Mesendoderm (in vitro differentiated cells): ENCODE measurements around the gene ZBTB42.

Source experiments
- DNase-seq: peaks from one replicate; pipeline ENCODE4 v3.0.0; 2013
- H2AK5ac ChIP-seq: 2 replicates; pipeline ENCODE4 v1.6.1; 2013; ENCODE audit warnings: low read length, inconsistent platforms
- H2BK120ac ChIP-seq: 2 replicates; pipeline ENCODE4 v1.6.1; 2013; ENCODE audit warnings: low read depth, mild to moderate bottlenecking, low read length, moderate library complexity, mixed read lengths
- H2BK15ac ChIP-seq: replicated peaks from 2 replicates; pipeline ENCODE4 v1.6.1; 2013; ENCODE audit warnings: low read depth, mild to moderate bottlenecking, moderate library complexity
- H2BK5ac ChIP-seq: 2 replicates; pipeline ENCODE4 v1.6.1; 2013; ENCODE audit warnings: low read length, inconsistent platforms
- H3K18ac ChIP-seq: 2 replicates; pipeline ENCODE4 v1.6.1; 2013; ENCODE audit warnings: mild to moderate bottlenecking, low read length, mixed read lengths
- H3K23ac ChIP-seq: one replicate; pipeline ENCODE4 v1.6.1; 2013; ENCODE audit warnings: low read length
- H3K27ac ChIP-seq: 2 replicates; pipeline ENCODE4 v1.5.1; 2013; ENCODE audit warnings: low read depth, mild to moderate bottlenecking, inconsistent platforms, low read length, moderate library complexity
- H3K27me3 ChIP-seq: 2 replicates; pipeline ENCODE4 v1.6.1; 2013; ENCODE audit warnings: low read length, control low read depth, mild to moderate bottlenecking, inconsistent platforms; ENCODE audit not compliant: insufficient read depth, poor library complexity
- H3K36me3 ChIP-seq: 2 replicates; pipeline ENCODE4 v1.6.1; 2013; ENCODE audit warnings: low read length, inconsistent platforms; ENCODE audit not compliant: control insufficient read depth, insufficient read depth
- H3K4ac ChIP-seq: one replicate; pipeline ENCODE4 v1.6.1; 2013; ENCODE audit warnings: low read depth, mild to moderate bottlenecking, low read length, moderate library complexity
- H3K4me1 ChIP-seq: 2 replicates; pipeline ENCODE4 v1.6.1; 2013; ENCODE audit warnings: low read depth, low read length, inconsistent platforms; ENCODE audit not compliant: control insufficient read depth
- H3K4me2 ChIP-seq: 2 replicates; pipeline ENCODE4 v1.6.1; 2013; ENCODE audit warnings: low read length
- H3K4me3 ChIP-seq: 2 replicates; pipeline ENCODE4 v1.5.1; 2013; ENCODE audit warnings: mild to moderate bottlenecking, low read length
- H3K56ac ChIP-seq: one replicate; pipeline ENCODE4 v1.6.1; 2013; ENCODE audit warnings: low read length
- H3K79me1 ChIP-seq: 2 replicates; pipeline ENCODE4 v1.6.1; 2013; ENCODE audit warnings: low read length, inconsistent platforms
- H3K79me2 ChIP-seq: 2 replicates; pipeline ENCODE4 v1.6.1; 2013; ENCODE audit warnings: mild to moderate bottlenecking, low read length; ENCODE audit not compliant: control insufficient read depth, insufficient read depth
- H3K9ac ChIP-seq: 2 replicates; pipeline ENCODE4 v1.6.1; 2013; ENCODE audit warnings: low read length, inconsistent platforms
- H4K5ac ChIP-seq: one replicate; pipeline ENCODE4 v1.6.1; 2013; ENCODE audit warnings: low read length
- H4K8ac ChIP-seq: one replicate; pipeline ENCODE4 v1.6.1; 2013; ENCODE audit warnings: low read depth, mild to moderate bottlenecking, control low read depth, low read length, moderate library complexity
- WGBS: extraction: QIAGEN DNeasy Blood & Tissue Kit; methylation state at CpG from one replicate; pipeline ENCODE4 v1.1.7; 2013; ENCODE audit warnings: low lambda C conversion rate, missing lambda C conversion rate; ENCODE audit not compliant: insufficient coverage; ENCODE audit errors: extremely low coverage; 5-methylcytosine and 5-hydroxymethylcytosine counted together

ZBTB42 gene

DNA sequence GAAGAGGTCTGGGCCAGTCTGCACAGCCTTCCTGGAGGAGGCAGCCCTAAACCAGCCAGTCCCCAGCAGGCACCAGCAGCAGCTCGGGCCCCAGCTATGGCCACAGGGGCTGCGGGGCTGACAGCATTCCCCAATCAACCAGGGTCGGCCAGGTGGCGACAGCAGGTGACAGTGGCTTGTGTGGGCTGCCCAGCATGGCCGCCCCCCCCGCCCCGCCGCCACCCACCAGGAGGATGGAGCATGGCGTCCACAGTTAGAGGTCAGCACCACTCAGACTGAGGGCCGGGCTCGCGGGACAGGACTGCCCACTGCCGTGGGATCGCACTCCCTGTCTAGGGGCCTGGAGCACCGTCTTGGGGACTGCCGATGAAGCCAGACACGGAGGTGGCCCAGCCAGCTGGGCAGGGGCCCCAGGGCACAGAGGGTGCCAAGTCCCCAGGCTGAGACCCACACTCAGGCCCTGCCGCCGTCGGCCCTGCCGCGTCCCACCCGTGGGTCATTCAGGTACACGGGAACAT, 20.3 kb upstream of the ZBTB42 start:
- Histone ChIP-seq H3K79me2 (no peaks in the 10 kb centered on the region), H2BK5ac (no peak overlapping the region), H3K56ac (no peak overlapping the region), H3K4me1 (no peaks in the 10 kb centered on the region), H2BK120ac (no peak overlapping the region), H3K23ac (no peak overlapping the region), H3K36me3 (peaks cover under 1% of the 10 kb centered on the region), H3K27me3 (no peaks in the 10 kb centered on the region), H2BK15ac (no peak overlapping the region), H2AK5ac (no peak overlapping the region), H3K4ac (no peak overlapping the region), H4K8ac (no peak overlapping the region), H3K9ac (no peak overlapping the region), H4K5ac (no peak overlapping the region), H3K4me3 (no peak overlapping the region), H3K18ac (no peak overlapping the region), H3K79me1 (no peaks in the 10 kb centered on the region), H3K27ac (no peak overlapping the region), H3K4me2 (no peak overlapping the region)
- DNase-seq = no peak
- no CpG with 5 or more reads among the region's 24 CpGs for WGBS

DNA sequence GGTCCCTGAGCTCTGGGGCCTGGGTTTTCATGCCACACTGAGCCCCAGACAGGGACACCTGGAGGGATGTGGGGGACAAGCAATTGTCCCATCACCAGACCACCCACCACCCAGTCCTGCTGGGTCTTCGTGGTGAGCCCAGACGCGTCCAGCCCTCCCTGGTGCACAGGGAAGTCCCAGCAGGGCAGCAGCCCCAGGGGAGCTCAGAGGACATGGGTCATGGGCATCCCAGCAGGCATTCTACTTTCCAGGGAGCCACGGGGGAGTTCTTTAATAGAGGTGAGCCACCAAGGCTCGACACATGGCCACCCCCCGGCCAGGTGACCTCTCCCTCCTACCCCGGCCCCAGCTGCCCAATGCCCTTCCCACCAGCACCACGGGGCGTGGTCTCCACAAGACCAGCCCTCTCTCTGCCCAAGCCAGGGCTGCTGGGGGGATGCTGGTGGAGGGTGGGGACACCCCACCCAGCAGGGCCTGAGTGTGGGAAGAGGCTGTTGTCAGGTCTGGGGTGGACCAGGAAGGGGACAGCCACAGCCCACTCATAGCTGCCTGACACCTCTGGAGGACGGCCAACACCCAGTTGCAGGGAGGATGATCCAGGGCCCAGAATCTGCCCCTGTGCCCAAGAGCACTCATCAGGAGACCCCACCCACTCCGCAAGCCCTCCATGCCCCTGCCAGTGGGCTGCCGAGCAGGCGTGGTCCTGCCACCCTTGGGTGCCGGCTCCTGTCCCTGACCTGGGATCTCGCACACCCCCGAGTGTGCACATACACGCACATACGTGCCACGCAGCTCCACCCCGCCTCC, 19.4 kb upstream of the ZBTB42 start:
- Histone ChIP-seq H4K8ac (no peak overlapping the region), H3K27ac (no peak overlapping the region), H3K79me1 (no peaks in the 10 kb centered on the region)

GRCh38 chr14:104782086-104782807, 18.7 kb upstream of the ZBTB42 start:
- Histone ChIP-seq H3K4me2 (no peak overlapping the region), H3K27me3 (no peaks in the 10 kb centered on the region), H3K4me1 (no peaks in the 10 kb centered on the region), H4K5ac (no peak overlapping the region), H3K56ac (no peak overlapping the region), H3K4me3 (no peak overlapping the region), H3K4ac (no peak overlapping the region), H3K9ac (no peak overlapping the region), H3K36me3 (no peaks in the 10 kb centered on the region), H3K18ac (no peak overlapping the region), H2BK5ac (no peak overlapping the region), H2AK5ac (no peak overlapping the region), H3K27ac (no peak overlapping the region), H2BK15ac (no peak overlapping the region), H3K79me1 (no peaks in the 10 kb centered on the region), H3K79me2 (no peaks in the 10 kb centered on the region), H3K23ac (no peak overlapping the region), H4K8ac (no peak overlapping the region), H2BK120ac (no peak overlapping the region)
- no CpG with 5 or more reads among the region's 28 CpGs for WGBS
- no peak for DNase-seq

More for the DNA sequence above, 19.4 kb upstream of the ZBTB42 start:
- Histone ChIP-seq H2BK5ac (no peak overlapping the region), H3K79me2 (no peaks in the 10 kb centered on the region), H3K56ac (no peak overlapping the region), H3K36me3 (no peaks in the 10 kb centered on the region), H3K4ac (no peak overlapping the region), H4K5ac (no peak overlapping the region), H3K4me3 (no peak overlapping the region), H2BK15ac (no peak overlapping the region), H3K4me1 (no peaks in the 10 kb centered on the region), H2BK120ac (no peak overlapping the region), H3K23ac (no peak overlapping the region), H3K27me3 (no peaks in the 10 kb centered on the region), H2AK5ac (no peak overlapping the region), H3K9ac (no peak overlapping the region), H3K4me2 (no peak overlapping the region), H3K18ac (no peak overlapping the region)
- WGBS = no CpG with 5 or more reads among the region's 20 CpGs
- no peak for DNase-seq

- Histone ChIP-seq H3K36me3 (no peaks in the 10 kb centered on the region), H3K79me1 (no peaks in the 10 kb centered on the region), H2AK5ac (no peak overlapping the region), H3K4me2 (no peak overlapping the region), H3K4me3 (no peak overlapping the region), H3K23ac (no peak overlapping the region), H2BK5ac (no peak overlapping the region), H2BK120ac (no peak overlapping the region), H3K27ac (no peak overlapping the region), H4K8ac (no peak overlapping the region), H3K4ac (no peak overlapping the region), H3K4me1 (no peaks in the 10 kb centered on the region), H3K9ac (no peak overlapping the region), H3K56ac (no peak overlapping the region), H2BK15ac (no peak overlapping the region), H3K79me2 (no peaks in the 10 kb centered on the region), H3K27me3 (no peaks in the 10 kb centered on the region), H3K18ac (no peak overlapping the region), H4K5ac (no peak overlapping the region)
- DNase-seq = no peak
- no CpG with 5 or more reads among the region's 13 CpGs for WGBS
These were observed 18.1 kb upstream of the ZBTB42 start for GRCh38 chr14:104782808-104783139.

DNA sequence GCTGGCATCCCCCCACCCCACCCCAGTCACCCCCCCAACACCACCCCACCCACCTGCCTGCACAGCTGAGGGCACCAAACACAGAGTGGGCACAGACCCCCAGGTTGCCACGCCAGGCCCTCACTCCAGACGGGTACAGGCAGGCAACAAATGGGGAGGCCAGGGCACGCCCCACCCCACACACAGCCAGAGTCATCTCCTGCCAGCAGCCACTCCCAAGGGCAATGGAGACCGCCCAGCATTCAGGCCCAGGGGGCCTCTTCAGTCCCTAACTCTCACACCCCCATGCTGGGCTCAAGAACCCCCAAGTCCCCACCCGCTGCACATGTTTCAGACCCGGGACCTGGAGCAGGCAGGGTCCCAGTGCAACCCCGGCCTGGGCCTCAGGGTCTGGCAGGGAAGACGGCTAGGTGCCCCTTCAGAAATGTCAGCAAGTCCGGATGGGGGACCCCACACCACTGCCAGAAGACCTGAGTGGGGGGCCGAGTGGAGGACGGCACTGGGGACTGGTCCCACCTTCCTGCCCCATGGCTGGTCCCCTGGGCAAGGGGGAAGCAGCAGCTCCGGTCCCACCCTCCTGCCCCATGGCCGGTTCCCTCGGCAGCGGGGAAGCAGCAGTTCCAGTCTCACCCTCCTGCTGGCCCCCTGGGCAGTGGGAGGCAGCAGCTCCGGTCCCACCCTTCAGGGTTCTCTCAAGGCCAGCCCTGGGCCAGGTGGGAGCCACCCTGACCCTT, 17.2 kb upstream of the ZBTB42 start:
- H4K5ac ChIP-seq = no peak overlapping the region
- H3K27ac ChIP-seq = no peak overlapping the region
- H3K4me1 ChIP-seq = no peaks in the 10 kb centered on the region
- no peak overlapping the region for H2AK5ac ChIP-seq
- H3K9ac ChIP-seq = no peak overlapping the region
- no peaks in the 10 kb centered on the region for H3K79me2 ChIP-seq
- H4K8ac ChIP-seq = no peak overlapping the region
- no peaks in the 10 kb centered on the region for H3K27me3 ChIP-seq
- H3K79me1 ChIP-seq = no peaks in the 10 kb centered on the region
- H3K23ac ChIP-seq = no peak overlapping the region
- no peak overlapping the region for H3K18ac ChIP-seq
- H3K4me3 ChIP-seq = no peak overlapping the region
- H3K36me3 ChIP-seq = no peaks in the 10 kb centered on the region
- H2BK15ac ChIP-seq = no peak overlapping the region
- no peak overlapping the region for H3K4ac ChIP-seq
- no peak overlapping the region for H2BK120ac ChIP-seq
- WGBS = no CpG with 5 or more reads among the region's 16 CpGs
- no peak for DNase-seq
- H3K4me2 ChIP-seq = no peak overlapping the region
- no peak overlapping the region for H2BK5ac ChIP-seq
- no peak overlapping the region for H3K56ac ChIP-seq
